Neural progenitor cell (in vitro differentiated cells): ENCODE results near the gene MBTPS1.

Experiments used
- EZH2 ChIP-seq: fragments of 200-600 bp; sonication (generic); IDR thresholded peaks from 2 replicates; pipeline ENCODE4 v1.6.1; 2017; ENCODE audit warnings: antibody characterized with exemption, mild to moderate bottlenecking, moderate library complexity
- TF ChIP-seq, protein P1 (sequence below): fragments of 200-600 bp; sonication (generic); IDR thresholded peaks from 2 replicates; pipeline ENCODE4 v1.5.1; 2017; ENCODE audit warnings: antibody characterized with exemption, mild to moderate bottlenecking

DNA sequence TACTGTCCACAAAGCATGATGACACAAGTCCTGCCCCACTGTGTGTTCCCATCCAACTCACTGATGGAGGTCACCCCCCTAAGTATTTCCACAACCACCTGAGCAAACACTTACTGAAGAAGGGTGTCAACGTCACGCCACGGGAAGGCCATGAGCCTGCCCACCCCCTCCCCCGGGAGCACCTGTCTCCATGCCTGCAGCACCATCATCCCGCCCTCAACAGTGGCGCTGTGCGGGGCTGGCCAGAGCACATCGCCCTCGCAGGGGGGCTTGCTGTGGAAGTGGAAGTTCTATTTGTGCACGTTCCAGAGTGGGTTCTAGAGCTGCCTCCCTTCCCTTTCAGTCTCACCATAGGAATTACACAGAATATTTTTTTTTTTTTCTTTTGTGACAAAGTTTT lies 4.3 kb upstream of the MBTPS1 start:
- TF ChIP-seq, protein P1, sequence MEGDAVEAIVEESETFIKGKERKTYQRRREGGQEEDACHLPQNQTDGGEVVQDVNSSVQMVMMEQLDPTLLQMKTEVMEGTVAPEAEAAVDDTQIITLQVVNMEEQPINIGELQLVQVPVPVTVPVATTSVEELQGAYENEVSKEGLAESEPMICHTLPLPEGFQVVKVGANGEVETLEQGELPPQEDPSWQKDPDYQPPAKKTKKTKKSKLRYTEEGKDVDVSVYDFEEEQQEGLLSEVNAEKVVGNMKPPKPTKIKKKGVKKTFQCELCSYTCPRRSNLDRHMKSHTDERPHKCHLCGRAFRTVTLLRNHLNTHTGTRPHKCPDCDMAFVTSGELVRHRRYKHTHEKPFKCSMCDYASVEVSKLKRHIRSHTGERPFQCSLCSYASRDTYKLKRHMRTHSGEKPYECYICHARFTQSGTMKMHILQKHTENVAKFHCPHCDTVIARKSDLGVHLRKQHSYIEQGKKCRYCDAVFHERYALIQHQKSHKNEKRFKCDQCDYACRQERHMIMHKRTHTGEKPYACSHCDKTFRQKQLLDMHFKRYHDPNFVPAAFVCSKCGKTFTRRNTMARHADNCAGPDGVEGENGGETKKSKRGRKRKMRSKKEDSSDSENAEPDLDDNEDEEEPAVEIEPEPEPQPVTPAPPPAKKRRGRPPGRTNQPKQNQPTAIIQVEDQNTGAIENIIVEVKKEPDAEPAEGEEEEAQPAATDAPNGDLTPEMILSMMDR: no peak
- no peak for TF ChIP-seq EZH2
